ENCODE results near the gene CBX6. TPM values are rescaled to one million over a fixed set of nuclear protein-coding genes. Genes with fewer than 3 reads are reported as not detected.

Gene CBX6
- total and polyA plus RNA-seq, 2 of the 8 experiments (the other 6 are each of a cell fraction or from before 2014, with no cell fraction given), result 10.6 to 27.5 TPM

DNA sequence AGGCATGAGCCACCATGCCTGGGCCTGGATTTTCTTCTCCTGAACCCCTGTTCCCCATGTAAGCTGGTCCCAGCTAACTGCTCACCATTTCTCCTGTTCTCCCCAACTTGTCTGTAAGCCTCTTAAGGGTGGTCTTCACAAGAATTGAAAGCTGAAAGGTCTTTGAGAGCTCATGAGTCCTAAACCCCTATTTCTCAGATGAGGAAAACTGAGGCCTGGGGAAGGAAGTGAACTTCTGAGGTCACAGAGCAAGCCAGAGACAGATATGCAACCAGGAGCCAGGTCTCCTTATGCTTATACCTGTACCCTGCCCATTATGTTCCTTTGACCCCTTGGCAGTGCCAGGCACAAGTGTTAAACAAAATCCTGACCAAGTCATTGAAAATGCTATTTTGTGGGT, 44.5 kb downstream of the CBX6 start (continued):
- TF ChIP-seq, protein P1, sequence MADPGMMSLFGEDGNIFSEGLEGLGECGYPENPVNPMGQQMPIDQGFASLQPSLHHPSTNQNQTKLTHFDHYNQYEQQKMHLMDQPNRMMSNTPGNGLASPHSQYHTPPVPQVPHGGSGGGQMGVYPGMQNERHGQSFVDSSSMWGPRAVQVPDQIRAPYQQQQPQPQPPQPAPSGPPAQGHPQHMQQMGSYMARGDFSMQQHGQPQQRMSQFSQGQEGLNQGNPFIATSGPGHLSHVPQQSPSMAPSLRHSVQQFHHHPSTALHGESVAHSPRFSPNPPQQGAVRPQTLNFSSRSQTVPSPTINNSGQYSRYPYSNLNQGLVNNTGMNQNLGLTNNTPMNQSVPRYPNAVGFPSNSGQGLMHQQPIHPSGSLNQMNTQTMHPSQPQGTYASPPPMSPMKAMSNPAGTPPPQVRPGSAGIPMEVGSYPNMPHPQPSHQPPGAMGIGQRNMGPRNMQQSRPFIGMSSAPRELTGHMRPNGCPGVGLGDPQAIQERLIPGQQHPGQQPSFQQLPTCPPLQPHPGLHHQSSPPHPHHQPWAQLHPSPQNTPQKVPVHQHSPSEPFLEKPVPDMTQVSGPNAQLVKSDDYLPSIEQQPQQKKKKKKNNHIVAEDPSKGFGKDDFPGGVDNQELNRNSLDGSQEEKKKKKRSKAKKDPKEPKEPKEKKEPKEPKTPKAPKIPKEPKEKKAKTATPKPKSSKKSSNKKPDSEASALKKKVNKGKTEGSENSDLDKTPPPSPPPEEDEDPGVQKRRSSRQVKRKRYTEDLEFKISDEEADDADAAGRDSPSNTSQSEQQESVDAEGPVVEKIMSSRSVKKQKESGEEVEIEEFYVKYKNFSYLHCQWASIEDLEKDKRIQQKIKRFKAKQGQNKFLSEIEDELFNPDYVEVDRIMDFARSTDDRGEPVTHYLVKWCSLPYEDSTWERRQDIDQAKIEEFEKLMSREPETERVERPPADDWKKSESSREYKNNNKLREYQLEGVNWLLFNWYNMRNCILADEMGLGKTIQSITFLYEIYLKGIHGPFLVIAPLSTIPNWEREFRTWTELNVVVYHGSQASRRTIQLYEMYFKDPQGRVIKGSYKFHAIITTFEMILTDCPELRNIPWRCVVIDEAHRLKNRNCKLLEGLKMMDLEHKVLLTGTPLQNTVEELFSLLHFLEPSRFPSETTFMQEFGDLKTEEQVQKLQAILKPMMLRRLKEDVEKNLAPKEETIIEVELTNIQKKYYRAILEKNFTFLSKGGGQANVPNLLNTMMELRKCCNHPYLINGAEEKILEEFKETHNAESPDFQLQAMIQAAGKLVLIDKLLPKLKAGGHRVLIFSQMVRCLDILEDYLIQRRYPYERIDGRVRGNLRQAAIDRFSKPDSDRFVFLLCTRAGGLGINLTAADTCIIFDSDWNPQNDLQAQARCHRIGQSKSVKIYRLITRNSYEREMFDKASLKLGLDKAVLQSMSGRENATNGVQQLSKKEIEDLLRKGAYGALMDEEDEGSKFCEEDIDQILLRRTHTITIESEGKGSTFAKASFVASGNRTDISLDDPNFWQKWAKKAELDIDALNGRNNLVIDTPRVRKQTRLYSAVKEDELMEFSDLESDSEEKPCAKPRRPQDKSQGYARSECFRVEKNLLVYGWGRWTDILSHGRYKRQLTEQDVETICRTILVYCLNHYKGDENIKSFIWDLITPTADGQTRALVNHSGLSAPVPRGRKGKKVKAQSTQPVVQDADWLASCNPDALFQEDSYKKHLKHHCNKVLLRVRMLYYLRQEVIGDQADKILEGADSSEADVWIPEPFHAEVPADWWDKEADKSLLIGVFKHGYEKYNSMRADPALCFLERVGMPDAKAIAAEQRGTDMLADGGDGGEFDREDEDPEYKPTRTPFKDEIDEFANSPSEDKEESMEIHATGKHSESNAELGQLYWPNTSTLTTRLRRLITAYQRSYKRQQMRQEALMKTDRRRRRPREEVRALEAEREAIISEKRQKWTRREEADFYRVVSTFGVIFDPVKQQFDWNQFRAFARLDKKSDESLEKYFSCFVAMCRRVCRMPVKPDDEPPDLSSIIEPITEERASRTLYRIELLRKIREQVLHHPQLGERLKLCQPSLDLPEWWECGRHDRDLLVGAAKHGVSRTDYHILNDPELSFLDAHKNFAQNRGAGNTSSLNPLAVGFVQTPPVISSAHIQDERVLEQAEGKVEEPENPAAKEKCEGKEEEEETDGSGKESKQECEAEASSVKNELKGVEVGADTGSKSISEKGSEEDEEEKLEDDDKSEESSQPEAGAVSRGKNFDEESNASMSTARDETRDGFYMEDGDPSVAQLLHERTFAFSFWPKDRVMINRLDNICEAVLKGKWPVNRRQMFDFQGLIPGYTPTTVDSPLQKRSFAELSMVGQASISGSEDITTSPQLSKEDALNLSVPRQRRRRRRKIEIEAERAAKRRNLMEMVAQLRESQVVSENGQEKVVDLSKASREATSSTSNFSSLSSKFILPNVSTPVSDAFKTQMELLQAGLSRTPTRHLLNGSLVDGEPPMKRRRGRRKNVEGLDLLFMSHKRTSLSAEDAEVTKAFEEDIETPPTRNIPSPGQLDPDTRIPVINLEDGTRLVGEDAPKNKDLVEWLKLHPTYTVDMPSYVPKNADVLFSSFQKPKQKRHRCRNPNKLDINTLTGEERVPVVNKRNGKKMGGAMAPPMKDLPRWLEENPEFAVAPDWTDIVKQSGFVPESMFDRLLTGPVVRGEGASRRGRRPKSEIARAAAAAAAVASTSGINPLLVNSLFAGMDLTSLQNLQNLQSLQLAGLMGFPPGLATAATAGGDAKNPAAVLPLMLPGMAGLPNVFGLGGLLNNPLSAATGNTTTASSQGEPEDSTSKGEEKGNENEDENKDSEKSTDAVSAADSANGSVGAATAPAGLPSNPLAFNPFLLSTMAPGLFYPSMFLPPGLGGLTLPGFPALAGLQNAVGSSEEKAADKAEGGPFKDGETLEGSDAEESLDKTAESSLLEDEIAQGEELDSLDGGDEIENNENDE (IDR thresholded peaks at IDR 0.05; ENCODE audit: insufficient replicate concordance, low read length), result no peak
- no peak for TF ChIP-seq RFX5 (IDR thresholded peaks at IDR 0.05; ENCODE audit: borderline replicate concordance, low read depth, low read length)
